Ovary (tissue), 9 donors: ENCODE data around the gene ATP8A1. TPM values are rescaled to one million over a fixed set of nuclear protein-coding genes. Genes with fewer than 3 reads are reported as not detected.

Experiments used
- DNase-seq, 5 donors: peaks; one replicate each; pipeline ENCODE4 v3.0.0-alpha.2; 2019 to 2020
- H3K27ac ChIP-seq, 2 donors: fragments of 200-600 bp; one replicate each; pipeline versions ENCODE4 v1.5.1 to v1.8.0; 2019 to 2022
- H3K27me3 ChIP-seq: fragments of 200-600 bp; one replicate; pipeline ENCODE4 v1.8.0; 2022
- H3K36me3 ChIP-seq: fragments of 200-600 bp; sonication (generic); one replicate; pipeline ENCODE4 v1.5.1; 2019
- H3K4me1 ChIP-seq: one replicate; pipeline ENCODE4 v1.8.1; 2013; ENCODE audit warnings: mild to moderate bottlenecking, moderate library complexity; ENCODE audit not compliant: insufficient read depth
- H3K4me3 ChIP-seq: fragments of 200-600 bp; sonication (generic); one replicate; pipeline ENCODE4 v1.5.1; 2017
- H3K9me3 ChIP-seq, 2 donors: fragments of 200-600 bp in 1 of 2; sonication (generic) in 1 of 2; one replicate each; pipeline versions ENCODE4 v1.5.1 to v1.8.1; 2013 to 2019; ENCODE audit warnings: mild to moderate bottlenecking in 1 of 2, moderate library complexity in 1 of 2
- EP300 ChIP-seq: sonication (generic); formaldehyde crosslinking; IDR thresholded peaks from one replicate; pipeline ENCODE4 v1.6.1; 2017; ENCODE audit warnings: antibody characterized with exemption
- POLR2A ChIP-seq: fragments of 450-650 bp; IDR thresholded peaks from one replicate; pipeline ENCODE4 v1.6.1; 2017; ENCODE audit warnings: antibody characterized with exemption, mild to moderate bottlenecking, moderate library complexity
- WGBS, 3 donors: extraction: QIAGEN DNeasy Blood & Tissue Kit in 1 of 3; methylation state at CpG; one replicate each; pipeline versions ENCODE4 v1.1.5 to v1.1.7; 2013 to 2017; 5-methylcytosine and 5-hydroxymethylcytosine counted together
- intact Hi-C, 4 donors: fragments of 100-400 bp; cut with DNase I; formaldehyde crosslinking; loops; one replicate each; pipeline versions ENCODE4 v1.11.0 to v1.15.1; 2022 to 2023
- polyA plus RNA-seq, 2 donors: library from polyadenylated mRNA; stranded (reverse); fragments of 200-250 nt in 1 of 2; fragments of 350-450 nt in 1 of 2; fragmentation: Illumina TruSeq in 1 of 2; extraction: RNeasy Lipid Tissue Mini Kit (QIAGEN cat#74804) in 1 of 2; gene quantifications; one replicate each; pipeline ENCODE4 v1.2.3, GENCODE V29; 2013 to 2014
- total RNA-seq, 7 donors: library from RNA; depleted of rRNA in 2 of 7; stranded (reverse); fragments of >200 nt in 2 of 7; fragmentation: NEBNext Ultra II Directional in 3 of 7; extraction: Animal tissue kit (Norgen Biotek cat#: 25700) in 3 of 7; gene quantifications; one replicate each; pipeline versions ENCODE4 v1.1.0 to v1.2.4, GENCODE V29; 2016 to 2023
- TF ChIP-seq, protein P1 (sequence below), 3 donors: fragments of 450-650 bp in 2 of 3; fragments of 200-600 bp in 1 of 3; IDR thresholded peaks; one replicate each; pipeline versions ENCODE4 v1.5.1 to v1.8.0; 2016 to 2022; ENCODE audit warnings: antibody characterized with exemption in 3 of 3, mild to moderate bottlenecking in 1 of 3
- donor health status: DM: no; HTN: no; CAD: no; lungs with moderate emphysema.
- donor health status: DM: no; HTN: no; CAD: no.
- donor health status: Bipolar disorder and iron deficiency.
- donor health status: DM: yes; HTN: yes; CAD: no.
- donor health status: DM: no; HTN: no; CAD: no.
- donor health status: DM: yes; HTN: yes; CAD: no.

Gene ATP8A1
- total and polyA plus RNA-seq, 9 donors, result 10.0 to 73.2 (median 21.6) TPM

DNA sequence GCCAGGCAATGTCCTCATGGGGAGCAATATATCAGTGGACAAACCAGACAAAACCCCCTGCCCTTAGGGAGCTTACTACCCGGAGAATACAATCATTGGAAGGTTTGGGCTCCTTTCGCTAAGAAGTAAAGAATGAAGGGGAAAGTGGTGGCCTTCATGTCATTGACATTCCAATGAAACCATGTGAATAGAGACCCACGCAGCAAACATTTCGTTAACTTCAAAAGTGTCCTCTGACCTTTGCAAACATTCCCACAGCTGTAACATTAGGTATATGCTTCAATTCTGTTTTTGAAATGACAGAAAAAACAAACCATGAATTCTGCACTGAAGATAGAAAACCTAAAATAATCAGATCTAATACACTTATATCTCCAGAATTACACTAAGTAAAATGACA is 7.0 kb downstream of the ATP8A1 start:
- intact Hi-C loops, result loop anchor here in 1 of 4 donors (10.0 kb wide), 1 partner anchor 65 kb away; no protein-coding TSS in a partner anchor
- Histone ChIP-seq H3K36me3 (no peaks in the 10 kb centered on the region), H3K4me3 (no peak overlapping the region), H3K4me1 (peaks cover 5% of the 10 kb centered on the region), H3K27me3 (no peaks in the 10 kb centered on the region), H3K9me3 (no peaks in the 10 kb centered on the region), H3K27ac (no peak overlapping the region)
- DNase-seq, result no peak
- WGBS, 3 donors, result 76 to 95% (median 81%) methylated on average over 4 of the region's 4 CpGs
- no peak for TF ChIP-seq EP300
- TF ChIP-seq, protein P1, sequence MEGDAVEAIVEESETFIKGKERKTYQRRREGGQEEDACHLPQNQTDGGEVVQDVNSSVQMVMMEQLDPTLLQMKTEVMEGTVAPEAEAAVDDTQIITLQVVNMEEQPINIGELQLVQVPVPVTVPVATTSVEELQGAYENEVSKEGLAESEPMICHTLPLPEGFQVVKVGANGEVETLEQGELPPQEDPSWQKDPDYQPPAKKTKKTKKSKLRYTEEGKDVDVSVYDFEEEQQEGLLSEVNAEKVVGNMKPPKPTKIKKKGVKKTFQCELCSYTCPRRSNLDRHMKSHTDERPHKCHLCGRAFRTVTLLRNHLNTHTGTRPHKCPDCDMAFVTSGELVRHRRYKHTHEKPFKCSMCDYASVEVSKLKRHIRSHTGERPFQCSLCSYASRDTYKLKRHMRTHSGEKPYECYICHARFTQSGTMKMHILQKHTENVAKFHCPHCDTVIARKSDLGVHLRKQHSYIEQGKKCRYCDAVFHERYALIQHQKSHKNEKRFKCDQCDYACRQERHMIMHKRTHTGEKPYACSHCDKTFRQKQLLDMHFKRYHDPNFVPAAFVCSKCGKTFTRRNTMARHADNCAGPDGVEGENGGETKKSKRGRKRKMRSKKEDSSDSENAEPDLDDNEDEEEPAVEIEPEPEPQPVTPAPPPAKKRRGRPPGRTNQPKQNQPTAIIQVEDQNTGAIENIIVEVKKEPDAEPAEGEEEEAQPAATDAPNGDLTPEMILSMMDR (IDR thresholded peaks at IDR 0.05), result no peak
- TF ChIP-seq POLR2A, result no peak

DNA sequence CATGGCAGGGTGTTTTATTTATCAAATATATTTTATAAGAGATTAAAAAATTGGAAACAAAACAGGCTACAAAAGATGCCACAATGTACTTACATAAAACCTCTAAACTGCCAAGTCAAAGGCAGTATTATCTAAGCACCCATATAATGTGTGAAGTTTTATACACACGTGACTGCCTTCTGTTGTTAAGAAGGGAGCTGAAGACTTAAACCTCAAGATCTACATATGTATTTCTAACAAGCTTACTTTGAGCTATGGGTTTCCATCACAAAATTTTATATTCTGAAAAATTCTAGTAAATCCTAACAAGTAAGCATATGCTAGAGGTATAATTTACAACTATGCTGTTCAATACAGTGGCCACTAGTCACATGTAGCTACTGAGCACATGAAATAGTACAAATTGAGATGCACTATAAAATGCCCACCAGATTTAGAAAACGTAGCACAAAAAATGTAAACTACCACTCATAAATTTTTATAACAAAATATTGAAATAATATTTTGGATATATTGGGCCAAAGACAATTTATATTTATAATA is 9.8 kb downstream of the ATP8A1 start:
- Histone ChIP-seq H3K4me1 (no peaks in the 10 kb centered on the region), H3K27me3 (no peaks in the 10 kb centered on the region), H3K4me3 (no peak overlapping the region), H3K27ac (no peak overlapping the region), H3K36me3 (no peaks in the 10 kb centered on the region), H3K9me3 (no peaks in the 10 kb centered on the region)
- no peak for DNase-seq
- intact Hi-C loops, result no loop called here
- WGBS, 3 donors, result 67 to 93% (median 89%) methylated on average over 2 of the region's 2 CpGs
- TF ChIP-seq, protein P1 (IDR thresholded peaks at IDR 0.05), result no peak
- TF ChIP-seq POLR2A, result no peak
- no peak for TF ChIP-seq EP300

DNA sequence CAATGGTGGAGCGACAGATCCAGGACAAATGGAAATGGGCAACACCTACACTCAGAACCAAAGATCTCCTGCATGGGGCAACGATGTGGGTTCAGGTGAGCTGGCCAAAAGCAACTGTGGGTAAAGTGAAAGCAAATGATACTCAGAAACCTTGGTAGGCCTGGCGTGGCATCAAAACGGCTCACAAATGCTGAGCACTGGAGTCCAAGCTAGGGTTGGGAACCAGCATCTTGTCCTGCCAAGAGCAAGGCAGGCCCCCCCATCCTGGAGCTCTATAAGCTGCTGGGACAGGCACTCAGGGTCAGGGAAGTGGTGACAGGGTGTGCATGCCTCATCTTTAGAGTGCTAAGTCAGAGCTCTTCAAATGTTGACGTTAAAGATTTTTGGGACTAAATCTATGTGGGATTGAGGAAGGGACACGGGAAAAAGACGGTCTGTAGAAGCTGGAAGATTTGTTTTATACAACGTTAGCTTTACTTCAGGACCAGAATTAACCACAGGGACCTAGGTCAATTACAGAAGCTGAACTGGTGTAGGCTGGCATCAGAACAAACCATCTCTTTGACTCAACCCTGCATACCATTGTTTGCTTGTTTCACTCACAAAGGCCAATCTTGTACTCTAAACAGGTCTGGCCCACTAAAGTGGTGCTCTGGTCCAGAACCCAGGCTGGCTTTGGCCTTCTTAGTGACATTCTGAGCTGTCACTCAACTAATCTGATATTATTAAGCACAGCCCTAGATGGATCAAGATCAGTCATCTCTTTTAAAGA is 10.7 kb downstream of the ATP8A1 start:
- H3K27me3 ChIP-seq, result no peaks in the 10 kb centered on the region
- intact Hi-C loops, result no loop called here
- no peaks in the 10 kb centered on the region for H3K9me3 ChIP-seq
- no peak overlapping the region for H3K4me3 ChIP-seq
- no peak overlapping the region for H3K27ac ChIP-seq
- TF ChIP-seq, protein P1 (IDR thresholded peaks at IDR 0.05), result no peak
- TF ChIP-seq POLR2A (no peak), EP300 (no peak)
- no peak for DNase-seq
- no peaks in the 10 kb centered on the region for H3K4me1 ChIP-seq
- 94 to 95% (median 95%) methylated on average over 8 of the region's 8 CpGs for WGBS, 3 donors
- no peaks in the 10 kb centered on the region for H3K36me3 ChIP-seq

DNA sequence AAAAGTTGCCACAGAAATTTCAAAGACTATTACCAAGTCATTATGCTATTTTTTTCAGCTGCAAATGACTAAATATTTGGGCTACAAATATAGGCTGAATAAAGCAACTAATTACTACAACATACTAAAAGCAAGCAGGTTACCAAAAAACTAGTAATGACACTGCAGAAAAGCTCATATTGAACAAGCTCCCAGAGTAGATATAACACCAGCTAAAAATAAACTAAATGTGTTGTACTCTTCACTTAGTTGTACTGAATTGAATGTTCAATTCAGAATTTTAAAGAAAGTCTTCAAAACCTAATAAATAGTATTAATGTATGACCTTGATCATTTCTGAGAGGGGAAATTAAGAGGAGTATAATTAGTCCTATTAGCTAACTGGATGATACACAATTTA is 12.0 kb downstream of the ATP8A1 start:
- H3K9me3 ChIP-seq, result no peaks in the 10 kb centered on the region

More for the DNA sequence above, 12.0 kb downstream of the ATP8A1 start:
- intact Hi-C loops, result no loop called here
- Histone ChIP-seq H3K27me3 (no peaks in the 10 kb centered on the region), H3K27ac (no peak overlapping the region), H3K4me1 (no peaks in the 10 kb centered on the region), H3K4me3 (no peak overlapping the region), H3K36me3 (no peaks in the 10 kb centered on the region)
- no peak for TF ChIP-seq EP300
- TF ChIP-seq POLR2A, result no peak
- TF ChIP-seq, protein P1 (IDR thresholded peaks at IDR 0.05), result no peak
- no peak for DNase-seq
